GM18951 (cell line): ENCODE data around the gene RAB2B.

Experiments used
- POLR2A ChIP-seq: IDR thresholded peaks from 4 replicates; pipeline ENCODE4 v1.6.1; 2011; ENCODE audit warnings: mild to moderate bottlenecking; ENCODE audit not compliant: insufficient read length, insufficient read depth; ENCODE audit errors: extremely low read depth
- in situ Hi-C: fragments of 300-500 bp; cut with MboI; formaldehyde crosslinking; loops from one replicate; pipeline ENCODE4 v1.12.0; 2022; ENCODE audit warnings: low sequenced_read_pairs, mixed read lengths, inconsistent platforms; ENCODE audit not compliant: unreplicated experiment

RAB2B gene

DNA sequence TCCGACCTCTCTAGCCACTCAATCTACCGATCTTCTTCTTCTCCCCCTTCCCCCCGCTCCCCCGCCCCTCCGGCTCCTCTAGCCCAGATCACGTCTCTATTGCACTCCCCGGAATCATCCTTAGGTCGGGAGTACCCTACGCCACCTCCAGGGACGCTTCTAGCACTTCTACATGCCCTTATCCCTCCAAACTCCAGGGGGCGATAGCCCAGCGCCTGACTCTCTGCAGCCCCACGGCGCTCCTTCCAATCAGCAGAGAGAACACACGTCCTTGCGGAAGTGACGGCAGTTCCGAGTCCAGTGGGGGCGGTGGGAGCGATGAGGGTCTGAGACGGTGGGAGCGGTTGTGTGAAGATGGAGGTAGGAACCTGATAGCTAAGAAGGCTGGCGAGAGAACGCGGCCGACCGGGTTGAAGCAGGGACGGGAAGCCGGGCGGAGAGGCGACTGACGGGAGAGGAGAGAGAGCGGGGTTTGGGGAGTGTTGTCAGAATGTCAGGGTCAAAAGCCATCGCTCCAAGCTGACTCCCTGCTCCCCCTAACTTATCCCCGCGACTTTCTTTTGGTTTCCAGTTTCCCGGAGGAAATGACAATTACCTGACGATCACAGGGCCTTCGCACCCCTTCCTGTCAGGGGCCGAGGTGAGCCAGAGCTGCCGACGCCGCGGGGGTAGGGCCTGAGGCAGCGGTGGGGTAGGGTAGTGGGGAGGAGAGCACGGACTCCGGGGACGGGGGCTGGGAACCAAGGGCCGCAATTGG is at the start of gene RAB2B, which contains the start of gene TOX4:
Gene RAB2B (minus strand): TSS at position 35 of the 757 bp plus-strand sequence. CDS start 87 bp downstream, outside the sequence.
Gene TOX4 (plus strand): TSS at position 271 of the 757 bp plus-strand sequence. CDS start 84 bp downstream, at position 355.
- in situ Hi-C loops, result no loop called here
- TF ChIP-seq POLR2A, result peak; percentile 75

DNA sequence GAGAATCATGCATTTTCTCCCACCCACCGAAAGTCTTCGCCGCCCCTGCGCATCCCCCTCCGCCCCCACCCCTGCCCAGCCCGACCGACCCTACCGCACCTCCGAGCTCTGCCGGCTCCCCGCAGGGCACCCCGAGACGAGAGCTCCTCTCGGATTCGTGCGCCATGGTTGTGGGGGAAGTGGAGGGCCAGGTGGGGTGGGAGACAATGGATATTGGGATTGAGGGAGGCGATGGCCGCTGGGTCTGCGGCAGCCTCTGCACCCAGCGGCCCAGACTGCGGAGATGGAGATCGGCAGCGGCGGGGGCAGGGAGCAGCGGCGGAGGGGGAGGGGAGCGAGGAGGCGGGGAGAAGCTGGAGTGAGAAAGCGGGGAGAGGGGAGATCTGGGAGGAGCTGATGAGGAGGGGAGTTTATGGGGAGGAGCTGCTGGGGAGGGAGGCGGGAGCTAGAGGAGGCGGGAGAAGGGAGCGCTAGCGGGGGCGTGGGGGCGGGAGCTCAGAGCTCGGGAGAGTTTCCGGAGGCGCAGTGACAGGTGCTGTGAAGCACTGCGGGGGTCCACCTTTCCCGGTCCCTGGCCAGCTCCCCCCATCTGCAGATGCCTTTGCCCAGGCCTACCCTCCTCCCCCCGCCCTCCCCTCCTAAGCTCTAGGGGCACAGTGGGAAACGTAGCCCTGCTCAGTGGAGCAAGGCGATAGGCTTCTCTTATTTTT is 49.4 kb upstream of the RAB2B start, which contains the start of gene SALL2:
Gene SALL2 (minus strand): TSS at position 385 of the 710 bp plus-strand sequence. CDS start 219 bp downstream, at position 166.
- peak; percentile 40 for TF ChIP-seq POLR2A
- in situ Hi-C loops, result no loop called here

DNA sequence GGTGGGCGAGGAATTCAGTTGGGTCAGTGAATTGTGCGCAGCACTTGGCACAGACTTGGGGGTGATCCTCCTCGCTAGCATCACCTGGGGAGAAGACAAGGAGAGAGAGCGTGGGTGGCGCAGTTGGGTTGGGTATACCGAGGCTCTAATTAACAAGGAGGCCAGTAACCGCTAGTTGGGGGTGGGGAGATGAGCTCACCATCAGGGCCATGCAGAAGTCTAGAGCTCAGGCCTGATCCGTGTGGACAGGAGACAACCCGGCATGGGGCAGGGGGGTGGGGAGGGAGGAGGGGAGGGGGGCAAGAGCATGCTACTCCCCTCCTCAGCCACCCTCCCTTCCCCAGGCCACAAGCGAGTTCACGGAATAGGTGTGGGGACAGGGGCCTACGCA is 48.8 kb upstream of the RAB2B start:
- TF ChIP-seq POLR2A, result no peak
- in situ Hi-C loops, result no loop called here

DNA sequence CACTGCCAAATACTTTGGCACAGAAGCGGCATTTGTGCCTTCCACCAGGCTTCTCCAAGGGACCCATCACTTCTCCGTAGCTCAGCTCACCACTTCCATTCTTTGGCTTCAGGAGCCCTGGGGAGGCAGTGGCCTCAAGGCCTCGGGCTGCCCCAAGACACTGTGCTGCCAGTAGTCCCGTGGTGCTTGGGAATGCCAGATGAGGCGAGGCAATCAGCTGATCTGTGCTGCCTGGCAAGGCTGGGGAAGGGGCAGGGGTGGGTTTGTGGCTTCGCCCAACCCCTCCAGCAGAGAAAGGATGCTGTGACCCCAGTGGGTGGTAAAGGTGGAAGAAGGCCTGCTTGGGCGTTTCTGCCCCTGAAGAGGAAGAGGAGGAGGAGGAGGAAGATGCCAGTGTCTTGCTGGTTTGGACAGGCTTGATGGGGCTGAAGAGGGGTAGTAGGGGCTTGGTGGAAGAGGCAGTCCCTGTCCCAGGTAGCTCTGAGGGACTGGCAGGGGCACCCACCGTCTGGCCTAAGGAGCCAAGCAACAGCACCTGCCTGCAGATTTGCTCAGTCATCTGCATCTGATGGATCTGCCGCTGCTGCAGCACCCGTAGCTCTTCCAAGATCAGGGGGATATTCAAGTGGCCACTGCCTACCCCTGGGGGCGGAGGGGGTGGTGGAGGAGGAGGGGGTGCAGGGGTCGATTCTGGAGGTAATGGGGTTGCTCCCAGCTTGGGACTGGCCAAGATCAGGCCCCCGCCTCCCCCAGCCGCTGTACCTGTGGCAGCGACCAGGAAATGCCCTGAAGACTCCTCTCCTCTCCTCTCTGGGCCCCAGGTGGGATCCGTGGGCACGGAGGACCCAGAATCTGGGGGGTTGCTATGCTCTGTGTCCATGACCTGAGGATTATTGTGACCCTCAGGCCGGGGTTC is 48.1 kb upstream of the RAB2B start:
- in situ Hi-C loops, result no loop called here
- no peak for TF ChIP-seq POLR2A

DNA sequence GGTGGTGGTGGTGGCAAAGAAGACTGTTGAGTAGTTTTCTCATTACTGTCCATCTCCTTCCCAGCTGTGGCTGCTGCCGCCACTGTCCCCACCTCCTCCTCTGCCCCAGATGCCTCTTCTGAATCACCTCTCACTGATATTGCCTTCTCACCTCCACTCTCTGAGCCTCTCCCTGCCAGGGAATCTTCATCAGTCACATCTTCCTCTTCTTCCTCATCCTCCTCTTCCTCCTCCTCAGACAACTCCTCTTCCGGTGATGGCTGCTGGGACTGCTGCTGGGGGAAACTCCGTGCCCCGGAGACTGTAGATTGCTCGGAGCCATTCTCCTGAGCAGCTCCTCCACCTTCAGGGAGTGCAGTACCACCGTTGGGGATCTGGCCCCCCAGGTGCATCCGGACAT is 46.4 kb upstream of the RAB2B start:
- TF ChIP-seq POLR2A, result no peak
- in situ Hi-C loops, result no loop called here

DNA sequence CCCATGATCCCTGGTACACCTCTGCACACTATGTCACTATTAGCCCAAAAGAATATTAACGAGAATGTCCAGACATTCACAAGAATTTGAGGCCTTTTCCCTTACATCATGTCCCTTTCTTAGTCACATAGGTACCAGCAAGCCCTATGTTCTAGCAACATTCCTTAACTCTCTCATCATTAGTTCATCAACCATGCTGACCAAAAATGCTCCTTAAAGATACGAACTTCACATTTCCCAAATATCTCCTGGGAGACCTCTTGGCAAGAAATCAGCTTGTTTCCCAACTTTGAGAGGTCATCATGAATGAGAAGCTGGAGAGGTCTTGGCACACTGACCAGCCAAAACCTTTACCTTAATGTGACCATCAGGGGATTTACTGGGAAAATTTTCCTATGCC is 44.7 kb upstream of the RAB2B start:
- TF ChIP-seq POLR2A, result no peak
- in situ Hi-C loops, result no loop called here

DNA sequence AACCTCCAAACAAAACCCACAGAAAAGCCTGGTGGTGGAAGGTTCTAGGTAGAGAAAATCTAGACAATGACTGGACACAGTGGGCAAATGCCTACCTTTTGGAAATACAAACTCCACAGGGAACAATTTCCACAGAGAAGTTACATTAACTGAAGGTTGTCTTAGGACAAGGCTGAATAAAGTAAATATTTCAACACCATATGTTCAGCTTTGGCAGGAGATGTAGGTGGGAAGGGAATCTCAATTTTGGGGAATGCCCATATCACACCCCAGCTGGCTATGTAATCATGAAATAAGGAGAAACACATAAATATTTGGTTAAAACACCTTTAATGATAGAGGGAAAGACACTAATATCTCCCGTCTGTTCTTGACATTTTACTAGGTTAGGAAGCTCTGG is 44.0 kb upstream of the RAB2B start:
- in situ Hi-C loops, result no loop called here
- no peak for TF ChIP-seq POLR2A

DNA sequence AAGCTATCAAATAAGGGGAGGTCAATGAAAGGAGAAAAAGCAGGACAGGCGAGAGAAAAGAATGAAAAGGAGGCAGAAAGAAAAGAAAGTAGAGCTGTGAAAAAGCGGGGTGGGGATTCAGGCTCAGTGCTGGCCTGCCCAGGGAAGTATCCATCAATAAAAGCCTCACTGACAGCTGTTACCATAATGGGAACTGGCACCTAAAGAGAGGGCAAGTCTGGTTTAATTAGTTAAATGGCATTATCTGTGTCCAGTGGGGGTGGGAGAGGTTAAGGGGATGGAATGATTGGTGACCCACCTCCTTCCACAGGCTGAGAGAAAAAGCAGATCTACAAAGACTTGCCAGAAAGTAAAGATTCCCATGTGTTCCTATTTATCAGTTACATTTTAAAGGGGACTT is 42.0 kb upstream of the RAB2B start:
- in situ Hi-C loops, result no loop called here
- no peak for TF ChIP-seq POLR2A

DNA sequence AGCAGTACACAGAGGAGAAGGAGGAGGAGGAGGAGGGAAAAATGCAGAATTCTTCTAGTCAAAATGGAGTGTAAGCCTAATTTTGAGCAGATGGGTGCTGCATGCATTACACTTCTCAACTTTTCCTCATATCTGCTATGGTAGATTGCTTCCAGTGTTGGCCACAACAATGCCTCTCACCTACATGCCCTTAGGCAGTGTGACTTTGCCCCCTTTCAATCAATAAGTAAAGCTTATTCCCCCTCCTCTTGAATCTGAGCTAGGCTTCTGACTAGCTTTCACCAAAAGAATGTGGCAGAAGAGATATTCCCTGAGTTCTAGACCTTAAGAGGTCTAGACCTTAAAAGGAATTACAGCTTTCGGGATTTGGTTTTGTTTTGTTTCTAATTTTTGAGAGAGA is 37.6 kb upstream of the RAB2B start:
- TF ChIP-seq POLR2A, result no peak
- in situ Hi-C loops, result no loop called here

DNA sequence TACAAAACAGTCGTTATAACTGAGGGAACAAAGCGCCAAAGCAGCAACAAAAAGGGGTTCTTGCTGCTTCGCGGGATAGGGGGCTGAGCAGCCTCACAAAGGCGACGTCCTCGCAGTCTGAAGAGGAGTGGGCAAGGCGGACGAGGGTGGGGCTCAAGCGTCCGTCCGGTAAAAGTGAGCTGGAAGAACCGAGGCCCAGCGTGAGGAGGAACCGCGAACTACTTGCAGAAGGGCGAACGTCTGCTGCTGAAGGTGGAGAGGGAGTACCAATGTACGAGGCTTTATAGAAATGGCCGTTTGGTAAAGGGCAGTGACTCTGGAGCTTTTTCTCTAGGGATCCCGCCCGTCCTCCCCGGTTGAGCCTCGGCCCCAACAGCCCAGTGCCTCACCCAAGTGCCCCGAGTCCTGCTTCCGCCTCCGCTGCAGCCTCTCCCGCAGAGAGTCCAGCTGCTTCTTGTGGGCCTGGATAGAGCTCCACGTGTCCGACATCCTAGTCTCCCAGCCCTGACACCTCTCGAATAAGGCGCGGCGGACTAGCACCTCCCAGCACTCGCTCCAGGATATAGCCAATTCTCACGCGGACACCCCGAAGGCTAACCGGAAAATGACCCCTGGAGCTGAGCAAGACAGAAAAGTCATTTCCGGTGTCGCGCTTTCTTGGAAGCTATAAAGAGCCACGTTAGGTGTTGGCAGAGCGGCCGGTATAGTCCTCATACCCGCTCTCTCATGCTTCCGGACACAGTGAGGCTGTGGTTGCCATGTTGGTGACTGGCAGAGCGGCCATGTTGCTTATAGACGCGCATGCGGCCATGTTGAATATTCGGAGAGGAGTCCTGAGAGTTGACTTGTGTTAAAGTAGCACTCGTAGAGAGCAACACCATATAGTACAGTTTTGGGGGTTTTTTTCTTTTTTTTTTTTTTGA is 34.2 kb upstream of the RAB2B start, which contains the start of gene METTL3:
Gene METTL3 (minus strand): TSS at position 606 of the 923 bp plus-strand sequence. CDS start 117 bp downstream, at position 489.
- in situ Hi-C loops, result no loop called here
- TF ChIP-seq POLR2A, result peak; percentile 84

DNA sequence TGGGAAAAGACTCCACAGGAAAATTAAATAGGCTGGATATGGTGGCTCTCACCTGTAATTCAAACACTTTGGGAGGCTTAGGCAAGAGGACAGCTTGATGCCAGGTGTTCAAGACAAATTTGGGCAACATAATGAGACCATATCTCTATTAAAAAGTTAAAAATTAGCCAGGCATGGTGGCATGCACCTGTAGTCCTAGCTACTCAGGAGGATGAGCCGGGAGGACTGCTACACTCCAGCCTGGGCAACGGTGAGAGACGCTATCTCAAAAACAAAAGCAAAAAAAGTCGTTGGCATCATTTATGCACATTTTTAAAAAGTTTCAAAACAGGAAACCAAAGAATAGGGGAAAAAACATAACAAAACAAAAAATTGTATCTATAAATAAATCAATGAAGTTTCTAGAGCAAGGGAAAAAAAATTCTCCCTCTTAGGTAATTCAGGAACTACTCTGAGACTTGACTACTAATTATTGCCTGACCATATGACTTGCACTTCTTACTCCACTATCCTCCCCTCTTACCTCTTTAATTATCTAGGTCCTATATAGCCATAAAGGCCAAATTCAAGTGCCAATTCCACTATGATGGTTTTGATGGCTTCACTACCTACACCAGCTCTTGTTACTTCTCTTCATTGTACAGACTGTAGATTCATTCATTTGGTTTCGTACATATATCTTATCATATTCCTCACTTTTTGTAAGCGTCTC is 32.8 kb upstream of the RAB2B start:
- no peak for TF ChIP-seq POLR2A
- in situ Hi-C loops, result no loop called here
